ENCODE measurements around the gene SP100.

- TF ChIP-seq CTCF (IDR thresholded peaks at IDR 0.05) (no peak), POLR2A (IDR thresholded peaks at IDR 0.05) (no peak)
Observed at GRCh38 chr2:230557065-230557464, 141.1 kb downstream of the SP100 start.
